BLaER1 treated with 17β-estradiol and CSF1 and Interleukin-3, amounts not matched to agents 10 nM and 100 nM (cell line): ENCODE results near the gene HDLBP.
"Not testable (repeated sequence)": the region's sequence is repeated elsewhere in the genome, so short reads cannot be mapped to it uniquely, and the experiment has no call there.

Experiments
- H3K27ac ChIP-seq, 11 experiments: shearing (Covaris generic); formaldehyde crosslinking; 2 replicates each; pipeline ENCODE4 v1.8.1; 2022
- H3K27me3 ChIP-seq, 11 experiments: shearing (Covaris generic); formaldehyde crosslinking; 2 replicates each; pipeline ENCODE4 v1.8.1; 2022
- H3K36me3 ChIP-seq, 11 experiments: shearing (Covaris generic); formaldehyde crosslinking; 2 replicates each; pipeline ENCODE4 v1.8.1; 2022
- H3K4me1 ChIP-seq, 10 experiments: shearing (Covaris generic); formaldehyde crosslinking; 2 replicates each; pipeline ENCODE4 v1.8.1; 2022
- H3K4me2 ChIP-seq, 11 experiments: shearing (Covaris generic); formaldehyde crosslinking; 2 replicates each; pipeline ENCODE4 v1.8.1; 2022
- H3K4me3 ChIP-seq, 10 experiments: shearing (Covaris generic); formaldehyde crosslinking; 2 replicates each; pipeline ENCODE4 v1.8.1; 2022
- H3K9ac ChIP-seq, 11 experiments: shearing (Covaris generic); formaldehyde crosslinking; 2 replicates each; pipeline ENCODE4 v1.8.1; 2022
- H3K9me3 ChIP-seq, 11 experiments: shearing (Covaris generic); formaldehyde crosslinking; replicated peaks in 1 of 11; 2 replicates each; pipeline ENCODE4 v1.8.1; 2022
- H4K20me1 ChIP-seq, 11 experiments: shearing (Covaris generic); formaldehyde crosslinking; 2 replicates each; pipeline ENCODE4 v1.8.1; 2022
- Cebpa-rat ChIP-seq, 11 experiments: shearing (Covaris generic); IDR thresholded peaks; 2 replicates each; pipeline ENCODE4 v1.8.1; 2022

Gene HDLBP

GRCh38 chr2:241279828-241280227, 35.6 kb downstream of the HDLBP start:
- Histone ChIP-seq H3K9ac (no peak overlapping the region), H3K4me3 (no peak overlapping the region), H3K9me3 (peaks cover 11 to 19% (median 14%) of the 10 kb centered on the region in 11 experiments), H3K36me3 (peaks cover 0 to 41% (median 8%) of the 10 kb centered on the region in 11 experiments; a peak in 14 of 22 replicates), H3K4me2 (peak overlapping the region; percentile 23 to 63 (median 37); a peak in 18 of 22 replicates), H3K27me3 (peaks cover 0 to 7% (median 2%) of the 10 kb centered on the region in 11 experiments; a peak in 7 of 22 replicates), H3K27ac (no peak overlapping the region), H3K4me1 (peaks cover 13 to 26% (median 15%) of the 10 kb centered on the region in 10 experiments), H4K20me1 (peaks cover 25 to 98% (median 71%) of the 10 kb centered on the region in 11 experiments; a peak in 21 of 22 replicates)
- TF ChIP-seq Cebpa-rat (IDR thresholded peaks at IDR 0.05), result no peak; a peak in 1 of 22 replicates

GRCh38 chr2:241279413-241279812, 36.1 kb downstream of the HDLBP start:
- H3K9ac ChIP-seq, result no peak overlapping the region
- peak in 5 of 11 experiments; percentile 10 to 77 (median 59); a peak in 6 of 22 replicates for TF ChIP-seq Cebpa-rat (IDR thresholded peaks at IDR 0.05)
- H3K27me3 ChIP-seq, result peaks cover 0 to 11% (median 6%) of the 10 kb centered on the region in 11 experiments; a peak in 10 of 22 replicates
- peaks cover 0 to 37% (median 7%) of the 10 kb centered on the region in 11 experiments; a peak in 9 of 22 replicates for H3K36me3 ChIP-seq
- no peak overlapping the region for H3K4me3 ChIP-seq
- H3K4me1 ChIP-seq, result peaks cover 12 to 22% (median 14%) of the 10 kb centered on the region in 10 experiments
- peaks cover 11 to 22% (median 14%) of the 10 kb centered on the region in 11 experiments for H3K9me3 ChIP-seq
- H4K20me1 ChIP-seq, result peaks cover 28 to 98% (median 71%) of the 10 kb centered on the region in 11 experiments
- H3K4me2 ChIP-seq, result peak overlapping the region; percentile 23 to 63 (median 37); a peak in 16 of 22 replicates
- no peak overlapping the region for H3K27ac ChIP-seq

DNA sequence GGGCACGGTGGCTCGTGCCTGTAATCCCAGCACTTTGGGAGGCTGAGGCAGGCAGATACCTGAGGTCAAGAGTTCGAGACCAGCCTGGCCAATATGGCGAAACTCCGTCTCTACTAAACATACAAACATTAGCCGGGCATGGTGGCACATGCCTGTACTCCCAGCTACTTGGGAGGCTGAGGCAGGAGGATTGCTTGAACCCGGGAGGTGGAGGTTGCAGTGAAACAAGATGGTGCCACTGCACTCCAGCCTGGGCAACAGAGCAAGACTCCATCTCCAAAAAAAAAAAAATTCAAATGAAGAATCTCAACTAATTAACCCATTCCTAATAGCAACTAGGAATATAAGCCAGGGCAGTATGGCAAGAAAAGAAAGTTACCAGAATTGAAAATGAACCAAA, 37.2 kb downstream of the HDLBP start:
- Histone ChIP-seq H3K27me3 (peaks cover 0 to 22% (median 16%) of the 10 kb centered on the region in 11 experiments; a peak in 17 of 22 replicates), H4K20me1 (peaks cover 38 to 98% (median 71%) of the 10 kb centered on the region in 11 experiments), H3K9me3 (peaks cover 11 to 22% (median 14%) of the 10 kb centered on the region in 11 experiments), H3K4me1 (peaks cover 13 to 23% (median 18%) of the 10 kb centered on the region in 10 experiments), H3K36me3 (peaks cover 0 to 34% (median 7%) of the 10 kb centered on the region in 11 experiments; a peak in 7 of 22 replicates)
- H3K4me2 ChIP-seq, H3K9ac ChIP-seq, H3K4me3 ChIP-seq, H3K27ac ChIP-seq: not testable (repeated sequence)

- no peak overlapping the region for H3K9ac ChIP-seq
- no peak overlapping the region for H3K4me2 ChIP-seq
- peaks cover 11 to 22% (median 14%) of the 10 kb centered on the region in 11 experiments for H3K9me3 ChIP-seq
- no peak overlapping the region for H3K4me3 ChIP-seq
- peaks cover 0 to 43% (median 36%) of the 10 kb centered on the region in 11 experiments; a peak in 18 of 22 replicates for H3K27me3 ChIP-seq
- H3K36me3 ChIP-seq, result peaks cover 0 to 28% (median 7%) of the 10 kb centered on the region in 11 experiments; a peak in 7 of 22 replicates
- H3K27ac ChIP-seq, result no peak overlapping the region
- peaks cover 42 to 88% (median 71%) of the 10 kb centered on the region in 11 experiments for H4K20me1 ChIP-seq
- no peak for TF ChIP-seq Cebpa-rat (IDR thresholded peaks at IDR 0.05)
- H3K4me1 ChIP-seq, result peaks cover 24 to 40% (median 33%) of the 10 kb centered on the region in 10 experiments
Observed at GRCh38 chr2:241275910-241276309, 39.6 kb downstream of the HDLBP start.

- no peak for TF ChIP-seq Cebpa-rat (IDR thresholded peaks at IDR 0.05)
- H3K27me3 ChIP-seq, result peaks cover 0 to 43% (median 36%) of the 10 kb centered on the region in 11 experiments; a peak in 18 of 22 replicates
- no peak overlapping the region for H3K4me2 ChIP-seq
- H3K4me1 ChIP-seq, result peaks cover 27 to 44% (median 35%) of the 10 kb centered on the region in 10 experiments
- H4K20me1 ChIP-seq, result peaks cover 46 to 88% (median 71%) of the 10 kb centered on the region in 11 experiments
- H3K9me3 ChIP-seq, result peaks cover 11 to 22% (median 14%) of the 10 kb centered on the region in 11 experiments
- peaks cover 0 to 26% (median 7%) of the 10 kb centered on the region in 11 experiments; a peak in 7 of 22 replicates for H3K36me3 ChIP-seq
- H3K4me3 ChIP-seq, result no peak overlapping the region
- H3K9ac ChIP-seq, result no peak overlapping the region
- H3K27ac ChIP-seq, result no peak overlapping the region
Observed at GRCh38 chr2:241275504-241275903, 40.0 kb downstream of the HDLBP start.

DNA sequence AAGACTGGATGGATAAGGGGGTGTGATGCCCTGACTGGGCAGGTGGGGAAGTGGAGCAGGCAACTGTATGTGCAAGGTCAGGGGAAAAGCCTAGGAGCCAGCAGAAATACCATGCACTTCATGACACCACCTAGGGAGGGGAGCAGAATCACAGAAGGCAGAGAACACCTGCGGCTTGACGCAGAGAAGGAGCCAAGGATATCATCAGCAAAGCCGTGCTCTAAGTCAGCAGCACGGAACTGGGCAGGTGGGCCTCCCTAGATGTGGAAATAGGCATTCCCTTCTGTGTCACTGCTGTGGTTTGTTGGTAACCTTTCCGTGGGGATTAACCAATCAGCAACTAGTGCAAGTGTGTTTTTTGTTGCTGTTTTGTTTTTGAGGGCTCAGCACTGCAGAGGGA, 41.3 kb downstream of the HDLBP start:
- H3K9ac ChIP-seq, result no peak overlapping the region
- H4K20me1 ChIP-seq, result peaks cover 53 to 88% (median 73%) of the 10 kb centered on the region in 11 experiments
- no peak for TF ChIP-seq Cebpa-rat (IDR thresholded peaks at IDR 0.05)
- peaks cover under 1 to 33% (median 11%) of the 10 kb centered on the region in 11 experiments; a peak in 16 of 22 replicates for H3K36me3 ChIP-seq
- H3K4me3 ChIP-seq, result no peak overlapping the region
- peaks cover 27 to 46% (median 35%) of the 10 kb centered on the region in 10 experiments for H3K4me1 ChIP-seq
- no peak overlapping the region for H3K27ac ChIP-seq
- peaks cover 0 to 44% (median 36%) of the 10 kb centered on the region in 11 experiments; a peak in 18 of 22 replicates for H3K27me3 ChIP-seq
- H3K4me2 ChIP-seq, result no peak overlapping the region
- H3K9me3 ChIP-seq, result peaks cover 11 to 22% (median 14%) of the 10 kb centered on the region in 11 experiments

DNA sequence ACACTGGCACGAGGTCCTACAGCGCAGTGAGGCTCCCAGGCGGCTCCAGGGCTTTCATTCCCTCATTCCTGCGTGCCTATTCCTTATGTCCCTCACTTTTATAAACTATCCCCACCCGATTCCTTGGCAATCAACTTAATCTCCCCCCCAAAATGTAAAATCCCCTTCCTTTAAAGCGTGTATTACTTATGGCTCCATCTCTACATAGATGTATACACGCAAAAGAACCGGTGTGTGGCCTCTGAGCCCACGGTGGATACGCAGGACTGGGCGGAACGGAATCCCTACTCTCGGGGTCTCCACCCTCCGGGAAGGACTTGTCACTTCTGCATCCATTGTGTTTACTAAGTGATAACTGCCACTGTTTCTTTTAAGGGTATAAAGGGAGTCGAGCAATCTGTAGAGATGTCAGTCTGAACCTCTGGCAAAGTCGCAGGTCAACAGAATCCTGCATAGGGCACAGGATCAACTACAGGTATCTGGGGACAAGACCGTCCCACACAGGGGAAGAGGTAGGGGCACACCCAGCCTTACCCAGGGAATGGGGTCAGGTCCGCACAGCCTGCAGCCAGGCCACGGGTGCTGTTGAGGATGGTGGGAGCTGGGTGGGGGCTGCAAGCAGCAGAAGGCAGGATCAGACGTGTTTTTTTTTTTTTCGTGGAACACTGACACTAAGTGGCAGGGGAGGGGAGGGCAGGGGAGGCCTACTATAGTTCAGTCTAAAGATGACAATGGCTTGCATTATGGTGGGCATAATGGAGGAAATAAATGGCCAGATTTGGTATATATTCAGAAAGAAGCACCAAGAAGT, 42.1 kb downstream of the HDLBP start:
- Histone ChIP-seq H4K20me1 (peaks cover 60 to 89% (median 75%) of the 10 kb centered on the region in 11 experiments), H3K9ac (peak overlapping the region; percentile 48 to 96 (median 86); a peak in 21 of 22 replicates), H3K27ac (peak overlapping the region in 5 of 11 experiments; percentile 19 to 88 (median 80); a peak in 9 of 22 replicates)

DNA sequence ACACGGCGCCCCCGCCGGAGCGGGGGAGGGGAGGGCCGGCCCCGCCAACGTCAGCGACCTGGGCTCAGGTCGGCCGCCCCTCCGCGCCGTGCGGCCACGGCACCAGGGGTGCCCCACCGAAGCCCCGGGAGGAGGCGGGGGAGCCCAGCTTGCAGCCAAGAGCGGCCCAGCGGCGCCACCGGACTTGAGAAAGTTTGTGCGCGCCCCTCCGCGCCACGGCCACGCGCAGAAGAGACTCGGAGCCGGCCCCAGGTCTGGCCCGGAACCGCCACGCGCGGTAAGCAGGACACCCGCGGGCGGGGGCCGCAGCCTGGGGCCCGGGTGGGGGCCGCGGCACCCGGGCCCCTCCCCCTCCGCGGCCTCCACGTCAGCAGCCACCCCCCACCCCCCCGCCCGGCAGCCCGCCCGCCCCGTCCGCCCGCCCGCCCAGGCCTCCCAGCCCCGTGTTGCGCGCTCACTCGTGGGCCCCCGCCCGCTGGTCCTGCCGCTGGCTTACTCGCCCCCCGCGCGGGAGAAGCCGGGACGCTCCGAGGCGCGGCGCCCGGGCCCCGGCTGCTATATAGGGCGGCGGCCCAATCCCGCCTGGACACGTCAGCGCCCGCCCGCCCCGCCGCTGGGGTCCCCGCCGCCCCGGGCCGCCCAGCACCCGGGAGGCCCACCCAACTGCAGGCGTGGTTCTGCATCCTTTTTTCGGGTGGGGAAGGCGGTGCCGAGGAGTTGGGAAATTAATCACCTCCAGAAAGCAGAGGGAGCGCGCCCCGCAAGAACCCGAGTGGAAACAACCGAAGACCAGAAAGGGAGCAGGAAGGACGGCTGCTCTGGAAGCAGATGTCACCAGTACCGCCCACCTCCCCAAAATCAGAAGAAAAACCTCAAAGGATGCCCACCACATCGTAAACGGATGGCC, 42.9 kb downstream of the HDLBP start:
- peaks cover 11 to 22% (median 14%) of the 10 kb centered on the region in 11 experiments for H3K9me3 ChIP-seq
- H3K4me2 ChIP-seq, result peak overlapping the region; percentile 77 to 96 (median 87)
- H3K27me3 ChIP-seq, result peaks cover 0 to 44% (median 36%) of the 10 kb centered on the region in 11 experiments; a peak in 18 of 22 replicates
- H3K4me1 ChIP-seq, result peaks cover 32 to 49% (median 37%) of the 10 kb centered on the region in 10 experiments
- peak overlapping the region; percentile 61 to 88 (median 80) for H3K27ac ChIP-seq
- H3K36me3 ChIP-seq, result peaks cover 16 to 39% (median 26%) of the 10 kb centered on the region in 11 experiments
- peaks cover 69 to 89% (median 75%) of the 10 kb centered on the region in 11 experiments for H4K20me1 ChIP-seq
- no peak for TF ChIP-seq Cebpa-rat (IDR thresholded peaks at IDR 0.05)
- peak overlapping the region; percentile 80 to 98 (median 88) for H3K4me3 ChIP-seq
- peak overlapping the region; percentile 77 to 96 (median 86) for H3K9ac ChIP-seq

More for the DNA sequence above, 42.1 kb downstream of the HDLBP start:
- Histone ChIP-seq H3K4me1 (peaks cover 32 to 49% (median 37%) of the 10 kb centered on the region in 10 experiments), H3K4me2 (peak overlapping the region; percentile 77 to 93 (median 86)), H3K27me3 (peaks cover 0 to 44% (median 36%) of the 10 kb centered on the region in 11 experiments; a peak in 18 of 22 replicates), H3K4me3 (peak overlapping the region; percentile 80 to 98 (median 88)), H3K36me3 (peaks cover 7 to 39% (median 17%) of the 10 kb centered on the region in 11 experiments), H3K9me3 (peaks cover 11 to 22% (median 14%) of the 10 kb centered on the region in 11 experiments)
- no peak for TF ChIP-seq Cebpa-rat (IDR thresholded peaks at IDR 0.05)
